ENCODE data around the gene HOOK2. TPM values are rescaled to one million over a fixed set of nuclear protein-coding genes. Genes with fewer than 3 reads are reported as not detected.
"Not testable (repeated sequence)": the region's sequence is repeated elsewhere in the genome, so short reads cannot be mapped to it uniquely, and the experiment has no call there.

The HOOK2 gene
- total and polyA plus RNA-seq, 12 donors, result 29.7 to 173 (median 57.8) TPM

- no peak for TF ChIP-seq CTCF (IDR thresholded peaks at IDR 0.05)
- peak overlapping the region in 9 of 10 donors; percentile 69 to 97 (median 92) for H3K4me3 ChIP-seq
- H3K4me1 ChIP-seq, result peaks cover 2 to 41% (median 35%) of the 10 kb centered on the region in 9 donors
- intact Hi-C loops (cut with DNase I), result loop anchor here in 3 of 10 donors (5.0 to 10.0 kb wide), 2 partner anchors 33 to 96 kb away; no protein-coding TSS in a partner anchor
- no peaks in the 10 kb centered on the region for H3K9me3 ChIP-seq
- 59 to 77% methylated on average over 1 of the region's 1 CpG for WGBS, 2 donors
- ATAC-seq (no peak), DNase-seq (no peak)
- H3K27me3 ChIP-seq, result peaks cover 0 to 12% (median 0%) of the 10 kb centered on the region in 7 donors
- H3K36me3 ChIP-seq, result peaks cover 0 to 41% (median 15%) of the 10 kb centered on the region in 9 donors
- peak overlapping the region in 7 of 10 donors; percentile 87 to 95 (median 91) for H3K27ac ChIP-seq
Measured at GRCh38 chr19:12800466-12800770, 25.1 kb upstream of the HOOK2 start.

GRCh38 chr19:12799742-12800465 lies 24.6 kb upstream of the HOOK2 start:
- peak overlapping the region in 6 of 10 donors; percentile 70 to 97 (median 92) for H3K4me3 ChIP-seq

GRCh38 chr19:12797607-12798006 lies 22.3 kb upstream of the HOOK2 start:
- 94 to 99% methylated on average over 7 of the region's 7 CpGs for WGBS, 2 donors
- Histone ChIP-seq H3K36me3 (peaks cover 0 to 41% (median 15%) of the 10 kb centered on the region in 9 donors), H3K27me3 (peaks cover 0 to 10% (median 0%) of the 10 kb centered on the region in 7 donors), H3K4me1 (peaks cover 2 to 58% (median 42%) of the 10 kb centered on the region in 9 donors)
- not testable (repeated sequence) for ATAC-seq, H3K4me3 ChIP-seq, H3K9me3 ChIP-seq, H3K27ac ChIP-seq, DNase-seq
- intact Hi-C loops (cut with DNase I), result loop anchor here in 8 of 10 donors (1.0 to 10.0 kb wide), 6 partner anchors 21 to 357 kb away; partner anchors contain the start of genes HOOK2 (in 1 of the 8), IER2 (in 1 of the 8) and STX10 (in 1 of the 8)

More at GRCh38 chr19:12799742-12800465, 24.6 kb upstream of the HOOK2 start:
- no peak for TF ChIP-seq CTCF (IDR thresholded peaks at IDR 0.05)
- intact Hi-C loops (cut with DNase I), result loop anchor here in 9 of 10 donors (5.0 to 10.0 kb wide), 6 partner anchors 33 to 355 kb away; partner anchors contain the start of genes IER2 (in 1 of the 9) and STX10 (in 1 of the 9)
- no peak for ATAC-seq
- DNase-seq, result no peak
- Histone ChIP-seq H3K9me3 (no peaks in the 10 kb centered on the region), H3K27me3 (peaks cover 0 to 12% (median 0%) of the 10 kb centered on the region in 7 donors), H3K36me3 (peaks cover 0 to 41% (median 15%) of the 10 kb centered on the region in 9 donors), H3K4me1 (peaks cover 2 to 46% (median 35%) of the 10 kb centered on the region in 9 donors), H3K27ac (peak overlapping the region in 1 of 10 donors; percentile 90)
- 77 to 84% methylated on average over 18 of the region's 18 CpGs for WGBS, 2 donors

GRCh38 chr19:12797141-12797587 lies 21.8 kb upstream of the HOOK2 start:
- H3K27me3 ChIP-seq, result peaks cover 0 to 6% (median 0%) of the 10 kb centered on the region in 7 donors
- no peak overlapping the region for H3K4me3 ChIP-seq
- intact Hi-C loops (cut with DNase I), result loop anchor here in 8 of 10 donors (1.0 to 10.0 kb wide), 6 partner anchors 20 to 358 kb away; partner anchors contain the start of genes HOOK2 (in 1 of the 8), IER2 (in 1 of the 8) and STX10 (in 1 of the 8)
- TF ChIP-seq CTCF (IDR thresholded peaks at IDR 0.05), result no peak
- peaks cover 0 to 53% (median 38%) of the 10 kb centered on the region in 9 donors for H3K4me1 ChIP-seq
- 94% methylated on average over 6 of the region's 6 CpGs for WGBS, 2 donors
- H3K36me3 ChIP-seq, result peaks cover 0 to 44% (median 15%) of the 10 kb centered on the region in 9 donors
- H3K27ac ChIP-seq, result peak overlapping the region in 2 of 10 donors; percentile 99 to 100
- H3K9me3 ChIP-seq, result no peaks in the 10 kb centered on the region
- DNase-seq (no peak), ATAC-seq (no peak)

All from heart right ventricle (tissue), 16 donors.